WERI-Rb-1 (cell line): Measurements from ENCODE around the gene RBL2.

Experiments used
- DNase-seq: peaks from one replicate; pipeline ENCODE4 v3.0.0-alpha.2; 2020
- H3K27ac ChIP-seq: fragments of 250-450 bp; sonication (Bioruptor Pico); 2 replicates; pipeline ENCODE4 v1.5.1; 2020; ENCODE audit warnings: mild to moderate bottlenecking, moderate library complexity
- H3K27me3 ChIP-seq: fragments of 250-450 bp; sonication (Bioruptor Pico); 2 replicates; pipeline ENCODE4 v1.5.1; 2021; ENCODE audit warnings: mild to moderate bottlenecking, low read depth, moderate library complexity; ENCODE audit not compliant: insufficient read depth, severe bottlenecking
- H3K36me3 ChIP-seq: fragments of 250-450 bp; sonication (Bioruptor Pico); 2 replicates; pipeline ENCODE4 v1.5.1; 2020; ENCODE audit warnings: mild to moderate bottlenecking, moderate library complexity
- H3K4me3 ChIP-seq: 2 replicates; pipeline ENCODE4 v1.5.1; 2011; ENCODE audit warnings: low read depth, mild to moderate bottlenecking, control low read depth, low read length
- H3K9me3 ChIP-seq: fragments of 250-450 bp; sonication (Bioruptor Pico); 2 replicates; pipeline ENCODE4 v1.5.1; 2021; ENCODE audit warnings: mild to moderate bottlenecking, moderate library complexity; ENCODE audit not compliant: severe bottlenecking
- CTCF ChIP-seq: IDR thresholded peaks from 2 replicates; pipeline ENCODE4 v1.5.1; 2011; ENCODE audit warnings: low read depth, mild to moderate bottlenecking, control low read depth, inconsistent platforms, low read length

Gene RBL2

DNA sequence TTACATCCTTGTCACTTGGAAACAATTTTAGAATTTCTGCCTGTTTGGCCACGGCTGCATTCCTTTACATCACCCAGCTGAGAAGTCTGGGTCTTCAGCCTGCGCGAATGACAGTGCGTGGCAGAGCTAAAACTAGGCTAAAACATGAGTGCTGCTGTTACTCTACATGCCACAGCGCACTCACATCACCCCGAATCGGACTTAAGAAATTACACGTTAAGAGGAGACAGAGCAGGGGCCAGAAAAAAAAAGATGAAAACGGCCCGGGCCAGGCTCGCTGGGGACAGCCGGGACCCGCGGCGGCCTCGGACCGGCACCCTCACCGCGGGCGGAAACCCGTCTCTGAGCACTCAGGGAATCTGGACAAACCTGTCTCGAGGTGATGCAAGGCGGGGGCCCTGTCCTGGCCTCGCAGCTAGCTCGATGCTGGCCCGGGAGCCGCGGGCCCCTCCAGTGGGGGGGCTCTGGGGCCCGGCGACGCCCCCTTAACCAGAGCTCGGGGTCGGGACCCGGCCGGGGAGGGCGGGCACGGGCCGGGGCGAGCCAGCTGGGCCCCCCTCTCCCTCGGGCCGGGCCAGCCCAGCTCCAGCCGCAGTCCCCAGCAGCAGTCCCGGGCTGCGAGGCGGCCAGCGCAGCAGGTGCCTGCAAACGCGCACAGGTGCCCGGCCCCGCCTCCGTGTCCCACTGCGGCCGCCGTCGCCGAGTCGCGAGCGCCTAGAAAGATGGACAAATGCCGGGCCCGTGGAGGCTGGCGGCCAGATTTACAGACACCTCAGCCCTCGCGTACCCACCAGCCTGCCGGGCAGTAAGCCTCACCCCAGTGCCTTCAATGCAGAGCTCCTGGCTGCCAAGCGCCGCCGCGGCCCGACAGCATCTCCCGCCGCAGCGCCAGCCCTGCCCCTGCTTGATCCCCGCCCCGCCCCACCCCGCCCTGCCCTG is 68.3 kb downstream of the RBL2 start, which contains the start of gene AKTIP:
Gene AKTIP, minus strand, starts transcription at position 879 of the 939 bp plus-strand sequence. CDS start 2,950 bp downstream, outside the sequence.
- Histone ChIP-seq H3K4me3 (peak within 1 kb of the TSS; percentile 64), H3K27me3 (no peaks in the 10 kb centered on the region), H3K27ac (peak within 1 kb of the TSS; percentile 93), H3K36me3 (peaks cover 6% of the 10 kb centered on the region), H3K9me3 (no peaks in the 10 kb centered on the region)
- peak; percentile 70 for DNase-seq
- no peak for TF ChIP-seq CTCF

DNA sequence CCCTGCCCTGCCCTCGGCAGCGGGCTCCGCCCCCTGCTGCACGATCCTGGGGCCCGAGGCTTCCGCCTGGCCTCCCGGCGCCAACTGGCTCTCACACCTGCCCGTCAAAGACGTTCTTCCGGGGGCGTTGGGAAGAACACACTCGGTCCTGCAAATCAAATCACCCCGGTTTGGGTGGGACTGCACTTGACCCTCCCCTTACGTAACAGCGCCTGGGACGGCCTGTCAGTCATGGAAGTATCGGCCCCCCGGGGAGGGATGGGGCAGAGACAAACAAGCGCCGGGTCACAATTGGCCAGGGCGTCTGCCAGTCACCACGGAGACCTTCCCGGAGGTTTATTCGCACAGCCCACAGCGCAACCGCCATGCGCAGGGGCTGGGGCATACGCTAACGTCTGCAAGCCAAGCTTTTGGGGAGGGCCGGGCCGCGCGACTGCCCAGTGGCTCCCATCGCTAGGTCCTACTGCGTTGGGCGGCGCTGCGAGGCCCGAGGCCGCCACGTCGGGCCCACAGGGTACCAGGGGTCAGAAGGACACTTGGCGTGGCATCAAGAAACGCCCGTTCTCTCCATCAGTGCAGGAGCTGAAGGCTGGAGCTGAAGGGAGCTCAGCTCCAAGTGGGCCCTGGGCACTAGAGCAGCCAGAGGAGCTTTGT is 69.1 kb downstream of the RBL2 start:
- H3K36me3 ChIP-seq: no peaks in the 10 kb centered on the region; the same call in 1 of the 2 replicates
- no peak for TF ChIP-seq CTCF
- peak; percentile 100 for DNase-seq
- no peaks in the 10 kb centered on the region for H3K27me3 ChIP-seq
- H3K9me3 ChIP-seq: no peaks in the 10 kb centered on the region
- H3K4me3 ChIP-seq: peak overlapping the region; percentile 64
- peak overlapping the region; percentile 93 for H3K27ac ChIP-seq

DNA sequence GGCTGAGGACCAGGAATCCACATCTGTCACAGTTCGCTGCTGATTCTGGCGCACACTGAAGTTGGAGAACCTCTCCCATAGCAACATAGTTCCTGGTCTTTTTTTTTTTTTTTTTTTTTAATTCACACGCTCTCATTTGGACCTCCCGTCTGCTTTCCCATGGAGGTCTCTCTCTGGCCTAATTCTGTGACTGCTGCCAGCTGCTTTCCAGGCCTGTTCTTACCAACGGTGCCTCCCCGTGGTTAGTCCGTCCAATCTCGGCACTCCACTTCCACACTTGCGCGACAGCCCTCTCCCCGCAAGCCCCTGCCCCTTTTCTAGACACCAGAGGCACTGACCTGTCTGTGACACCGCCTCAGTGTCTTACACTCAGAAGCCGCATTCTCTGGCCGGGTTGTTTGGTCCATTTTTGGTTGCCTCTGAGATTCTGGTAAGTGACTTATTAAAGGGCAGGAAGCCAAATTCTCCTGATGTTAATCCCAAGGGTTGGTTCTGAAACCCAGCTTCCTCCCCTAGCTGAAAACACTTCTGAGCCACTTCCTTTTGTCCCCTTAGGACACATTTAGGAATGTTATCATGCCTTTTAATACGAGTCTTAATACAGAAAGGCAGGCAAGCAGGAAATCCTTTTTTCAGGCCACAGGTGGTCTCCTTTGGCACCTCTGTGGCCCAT is 69.9 kb downstream of the RBL2 start:
- no peaks in the 10 kb centered on the region for H3K9me3 ChIP-seq
- DNase-seq: peak; percentile 60
- TF ChIP-seq CTCF: no peak
- peak overlapping the region; percentile 64 for H3K4me3 ChIP-seq
- H3K27me3 ChIP-seq: no peaks in the 10 kb centered on the region
- H3K27ac ChIP-seq: peak overlapping the region; percentile 93
- no peaks in the 10 kb centered on the region; the same call in 1 of the 2 replicates for H3K36me3 ChIP-seq

GRCh38 chr16:53504665-53505064 is 70.4 kb downstream of the RBL2 start:
- H3K27me3 ChIP-seq: no peaks in the 10 kb centered on the region
- H3K9me3 ChIP-seq: no peaks in the 10 kb centered on the region
- H3K36me3 ChIP-seq: no peaks in the 10 kb centered on the region; the same call in 1 of the 2 replicates
- DNase-seq: peak; percentile 23
- TF ChIP-seq CTCF: no peak
- peak overlapping the region; percentile 64 for H3K4me3 ChIP-seq
- H3K27ac ChIP-seq: peak overlapping the region; percentile 93

- Histone ChIP-seq H3K27ac (no peak overlapping the region), H3K27me3 (no peaks in the 10 kb centered on the region), H3K4me3 (no peak overlapping the region), H3K36me3 (no peaks in the 10 kb centered on the region), H3K9me3 (no peaks in the 10 kb centered on the region)
- DNase-seq: no peak
- TF ChIP-seq CTCF: no peak
These were observed 72.0 kb downstream of the RBL2 start for GRCh38 chr16:53506254-53506653.
